RWPE2 (cell line): ENCODE data around the gene SLC44A5.

ENCODE experiments used
- ATAC-seq: fragments of 200-7000 bp; cut with Tn5 transposase; 3 replicates; pipeline ENCODE4 v1.9.1; 2021; ENCODE audit warnings: low read depth
- DNase-seq: peaks from one replicate; pipeline ENCODE4 v3.0.0-alpha.2; 2020; ENCODE audit warnings: low spot score
- H3K27ac ChIP-seq: fragments of 450-650 bp; 2 replicates; pipeline ENCODE4 v1.5.1; 2017; ENCODE audit warnings: mild to moderate bottlenecking; ENCODE audit not compliant: poor library complexity, severe bottlenecking
- H3K27me3 ChIP-seq: fragments of 250-450 bp; sonication (Bioruptor Pico); 2 replicates; pipeline ENCODE4 v1.5.1; 2021; ENCODE audit warnings: mild to moderate bottlenecking, moderate library complexity; ENCODE audit not compliant: insufficient read depth, poor library complexity, severe bottlenecking
- H3K36me3 ChIP-seq: fragments of 250-450 bp; sonication (Bioruptor Pico); 2 replicates; pipeline ENCODE4 v1.5.1; 2020; ENCODE audit warnings: low read depth, mild to moderate bottlenecking, moderate library complexity
- H3K4me1 ChIP-seq: fragments of 250-450 bp; sonication (Bioruptor Pico); 2 replicates; pipeline ENCODE4 v1.5.1; 2021; ENCODE audit warnings: mild to moderate bottlenecking, moderate library complexity; ENCODE audit not compliant: insufficient read depth, poor library complexity, severe bottlenecking
- H3K4me3 ChIP-seq: fragments of 250-450 bp; sonication (Bioruptor Pico); 2 replicates; pipeline ENCODE4 v1.5.1; 2021; ENCODE audit warnings: mild to moderate bottlenecking, moderate library complexity; ENCODE audit not compliant: severe bottlenecking
- H3K9me3 ChIP-seq: fragments of 250-450 bp; sonication (Bioruptor Pico); 2 replicates; pipeline ENCODE4 v1.5.1; 2021; ENCODE audit warnings: mild to moderate bottlenecking, moderate library complexity; ENCODE audit not compliant: severe bottlenecking
- CTCF ChIP-seq: fragments of 450-650 bp; IDR thresholded peaks from one replicate; pipeline ENCODE4 v1.5.1; 2017; ENCODE audit warnings: mild to moderate bottlenecking, moderate library complexity; ENCODE audit not compliant: poor library complexity, severe bottlenecking

Gene SLC44A5

GRCh38 chr1:75316230-75316629 is 294.7 kb downstream of the SLC44A5 start:
- Histone ChIP-seq H3K36me3 (no peaks in the 10 kb centered on the region), H3K27me3 (no peaks in the 10 kb centered on the region), H3K4me3 (no peak overlapping the region), H3K9me3 (no peaks in the 10 kb centered on the region), H3K27ac (no peak overlapping the region), H3K4me1 (no peaks in the 10 kb centered on the region)
- DNase-seq (no peak), ATAC-seq (no peak)
- TF ChIP-seq CTCF, result no peak

GRCh38 chr1:75312620-75313019 is 298.3 kb downstream of the SLC44A5 start:
- no peaks in the 10 kb centered on the region for H3K9me3 ChIP-seq
- H3K27me3 ChIP-seq, result no peaks in the 10 kb centered on the region
- no peaks in the 10 kb centered on the region for H3K36me3 ChIP-seq
- ATAC-seq, result no peak
- peaks cover 3% of the 10 kb centered on the region for H3K4me1 ChIP-seq
- no peak overlapping the region for H3K4me3 ChIP-seq
- no peak for DNase-seq
- TF ChIP-seq CTCF, result no peak
- H3K27ac ChIP-seq, result no peak overlapping the region

- no peaks in the 10 kb centered on the region for H3K9me3 ChIP-seq
- H3K27me3 ChIP-seq, result no peaks in the 10 kb centered on the region
- H3K36me3 ChIP-seq, result no peaks in the 10 kb centered on the region
- ATAC-seq (peak; percentile 63; the same call in 2 of the 3 replicates), DNase-seq (no peak)
- peaks cover 3% of the 10 kb centered on the region for H3K4me1 ChIP-seq
- no peak overlapping the region for H3K27ac ChIP-seq
- no peak overlapping the region for H3K4me3 ChIP-seq
- no peak for TF ChIP-seq CTCF
Observed at GRCh38 chr1:75310067-75310466, 300.8 kb downstream of the SLC44A5 start.

- TF ChIP-seq CTCF, result no peak
- no peaks in the 10 kb centered on the region for H3K27me3 ChIP-seq
- no peaks in the 10 kb centered on the region for H3K9me3 ChIP-seq
- ATAC-seq (no peak), DNase-seq (no peak)
- no peak overlapping the region for H3K4me3 ChIP-seq
- peaks cover 3% of the 10 kb centered on the region for H3K4me1 ChIP-seq
- no peaks in the 10 kb centered on the region for H3K36me3 ChIP-seq
- H3K27ac ChIP-seq, result no peak overlapping the region
Observed at GRCh38 chr1:75308365-75308764, 302.5 kb downstream of the SLC44A5 start.

- no peak for TF ChIP-seq CTCF
- Histone ChIP-seq H3K4me3 (no peak overlapping the region), H3K36me3 (no peaks in the 10 kb centered on the region), H3K9me3 (no peaks in the 10 kb centered on the region), H3K4me1 (no peaks in the 10 kb centered on the region), H3K27me3 (no peaks in the 10 kb centered on the region), H3K27ac (no peak overlapping the region)
- no peak for ATAC-seq
- no peak for DNase-seq
Observed at GRCh38 chr1:75305061-75305460, 305.9 kb downstream of the SLC44A5 start.
